DOHH2 (cell line): ENCODE measurements around the gene THAP11.

Experiments used
- CTCF ChIP-seq: fragments of 200-600 bp; sonication (generic); IDR thresholded peaks from one replicate; pipeline ENCODE4 v1.5.1; 2014; ENCODE audit warnings: antibody characterized with exemption, mild to moderate bottlenecking, low read depth, low read length; ENCODE audit not compliant: poor library complexity, severe bottlenecking
- EZH2phosphoT487 ChIP-seq: fragments of 200-600 bp; sonication (generic); IDR thresholded peaks from 2 replicates; pipeline ENCODE4 v1.6.1; 2017; ENCODE audit warnings: borderline replicate concordance, mild to moderate bottlenecking, antibody characterized with exemption, low read length, moderate library complexity, mixed read lengths

DNA sequence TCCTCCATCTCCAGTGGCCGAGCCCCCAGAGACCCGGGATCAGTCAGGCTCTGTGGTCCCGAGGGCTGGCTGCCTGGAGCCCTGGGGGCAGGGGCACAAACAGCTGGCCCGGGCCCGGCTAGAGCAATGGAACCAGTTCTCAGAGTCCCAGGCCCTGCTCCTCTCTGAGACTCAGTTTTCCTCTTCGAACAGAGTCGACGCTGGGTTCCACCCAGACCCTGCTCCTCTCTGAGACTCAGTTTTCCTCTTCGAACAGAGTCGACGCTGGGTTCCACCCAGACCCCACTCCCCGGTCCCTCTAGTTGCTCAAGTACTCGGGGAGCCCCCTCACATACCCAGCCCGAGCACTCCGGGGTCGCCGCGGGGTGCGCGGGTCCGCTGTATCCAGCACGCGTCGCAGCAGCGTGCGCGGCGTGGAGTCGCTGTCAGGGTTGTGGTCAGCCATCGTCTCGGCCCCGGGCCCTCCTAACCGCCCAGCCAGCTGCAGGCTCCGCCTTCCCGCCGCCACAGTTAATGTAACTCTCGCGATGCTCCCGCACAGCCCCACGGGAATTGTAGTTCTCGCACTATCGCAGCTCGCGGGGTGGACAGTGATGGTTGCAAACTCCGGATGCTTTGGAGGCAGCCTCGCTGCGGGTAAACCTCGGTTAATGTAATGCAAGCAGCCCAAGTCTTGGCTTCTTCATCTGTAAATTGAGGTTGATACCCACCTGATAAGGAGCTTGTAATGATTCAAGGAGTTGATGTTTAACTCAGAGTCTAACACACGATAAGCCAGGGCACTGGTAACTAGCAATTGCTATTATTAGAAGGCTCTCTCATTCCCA lies 8.5 kb upstream of the THAP11 start:
- TF ChIP-seq CTCF: no peak
- no peak for TF ChIP-seq EZH2phosphoT487
